Renal cortex interstitium (tissue), 11 donors: ENCODE data around the gene DENND1A. TPM values are rescaled to one million over a fixed set of nuclear protein-coding genes. Genes with fewer than 3 reads are reported as not detected.

Experiments
- DNase-seq, 11 donors: peaks; one replicate each; pipeline ENCODE4 v3.0.0-alpha.2; 2013; ENCODE audit warnings: low read depth in 9 of 11, low spot score in 4 of 11; ENCODE audit errors: extremely low read depth in 1 of 11
- polyA plus RNA-seq, 3 donors: library from polyadenylated mRNA; unstranded; fragments of 120-200 nt; gene quantifications; one replicate each; pipeline ENCODE4 v1.2.1, GENCODE V29; 2013; ENCODE audit not compliant: insufficient read length in 3 of 3

DENND1A gene
- polyA plus RNA-seq, 3 donors = 21.9 to 24.4 (median 22.3) TPM

GRCh38 chr9:123425261-123425821, 504.6 kb downstream of the DENND1A start:
- DNase-seq = no peak

- no peak for DNase-seq
Observed at GRCh38 chr9:123424552-123425225, 505.2 kb downstream of the DENND1A start.

- DNase-seq = no peak
Observed at GRCh38 chr9:123424131-123424530, 505.8 kb downstream of the DENND1A start.

- DNase-seq = no peak
Observed at GRCh38 chr9:123423311-123423640, 506.6 kb downstream of the DENND1A start.

GRCh38 chr9:123422635-123423310, 507.2 kb downstream of the DENND1A start:
- DNase-seq = no peak

- DNase-seq = no peak
Observed at GRCh38 chr9:123421801-123422455, 508.0 kb downstream of the DENND1A start.

- no peak for DNase-seq
Observed at GRCh38 chr9:123421186-123421585, 508.7 kb downstream of the DENND1A start.

GRCh38 chr9:123420592-123421111, 509.3 kb downstream of the DENND1A start:
- DNase-seq = no peak

GRCh38 chr9:123419721-123420591, 510.0 kb downstream of the DENND1A start:
- no peak for DNase-seq

- DNase-seq = no peak
Observed at GRCh38 chr9:123419091-123419490, 510.8 kb downstream of the DENND1A start.

GRCh38 chr9:123418506-123418905, 511.4 kb downstream of the DENND1A start:
- DNase-seq = no peak

- no peak for DNase-seq
Observed at GRCh38 chr9:123418052-123418430, 511.9 kb downstream of the DENND1A start.

- DNase-seq = no peak
Observed at GRCh38 chr9:123417289-123418051, 512.5 kb downstream of the DENND1A start.

- no peak for DNase-seq
Observed at GRCh38 chr9:123416176-123416575, 513.8 kb downstream of the DENND1A start.

- no peak for DNase-seq
Observed at GRCh38 chr9:123414936-123415930, 514.7 kb downstream of the DENND1A start.

GRCh38 chr9:123414204-123414603, 515.7 kb downstream of the DENND1A start:
- DNase-seq = no peak

- no peak for DNase-seq
Observed at GRCh38 chr9:123412171-123412820, 517.6 kb downstream of the DENND1A start.
